GM12873 (cell line): ENCODE data around the gene FOXL2.

Source experiments
- CTCF ChIP-seq: IDR thresholded peaks from 2 replicates; pipeline ENCODE4 v1.5.1; 2012; ENCODE audit warnings: low read depth, mild to moderate bottlenecking, moderate library complexity, low read length, control low read depth; ENCODE audit not compliant: insufficient read depth; ENCODE audit errors: missing control alignments

Gene FOXL2

DNA sequence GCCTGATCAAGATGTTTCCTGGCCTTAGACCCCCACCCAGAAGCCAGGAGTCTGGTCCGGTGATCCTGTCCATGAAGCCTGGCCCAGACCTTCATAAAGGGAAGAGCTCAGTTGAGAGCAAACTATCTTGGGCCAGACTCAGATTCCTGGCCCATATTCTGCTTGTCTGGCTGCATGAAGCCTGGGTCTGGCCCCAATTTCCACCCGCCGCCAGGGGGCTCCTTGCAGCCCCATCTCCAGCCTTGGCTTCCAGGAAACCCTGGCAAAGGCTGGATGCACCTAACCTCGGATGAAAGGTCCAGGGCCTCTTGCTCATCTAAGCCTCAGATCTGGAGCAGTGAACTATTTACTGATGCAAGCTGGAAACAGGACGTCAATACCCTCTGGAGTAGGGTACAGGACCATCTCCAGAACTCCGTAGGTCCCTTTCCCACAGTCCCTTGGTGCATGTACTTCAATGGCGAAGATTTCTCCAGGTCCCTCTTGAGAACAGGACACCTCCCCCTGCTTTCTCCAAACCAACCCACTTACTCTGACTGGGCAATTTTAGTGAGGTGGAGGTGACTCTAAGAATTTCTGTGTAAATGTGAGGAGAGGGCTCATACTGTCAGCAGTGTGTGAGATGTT lies 5.6 kb downstream of the FOXL2 start:
- TF ChIP-seq CTCF, result peak; percentile 71

GRCh38 chr3:138940446-138940845 lies 6.5 kb downstream of the FOXL2 start:
- TF ChIP-seq CTCF, result no peak

DNA sequence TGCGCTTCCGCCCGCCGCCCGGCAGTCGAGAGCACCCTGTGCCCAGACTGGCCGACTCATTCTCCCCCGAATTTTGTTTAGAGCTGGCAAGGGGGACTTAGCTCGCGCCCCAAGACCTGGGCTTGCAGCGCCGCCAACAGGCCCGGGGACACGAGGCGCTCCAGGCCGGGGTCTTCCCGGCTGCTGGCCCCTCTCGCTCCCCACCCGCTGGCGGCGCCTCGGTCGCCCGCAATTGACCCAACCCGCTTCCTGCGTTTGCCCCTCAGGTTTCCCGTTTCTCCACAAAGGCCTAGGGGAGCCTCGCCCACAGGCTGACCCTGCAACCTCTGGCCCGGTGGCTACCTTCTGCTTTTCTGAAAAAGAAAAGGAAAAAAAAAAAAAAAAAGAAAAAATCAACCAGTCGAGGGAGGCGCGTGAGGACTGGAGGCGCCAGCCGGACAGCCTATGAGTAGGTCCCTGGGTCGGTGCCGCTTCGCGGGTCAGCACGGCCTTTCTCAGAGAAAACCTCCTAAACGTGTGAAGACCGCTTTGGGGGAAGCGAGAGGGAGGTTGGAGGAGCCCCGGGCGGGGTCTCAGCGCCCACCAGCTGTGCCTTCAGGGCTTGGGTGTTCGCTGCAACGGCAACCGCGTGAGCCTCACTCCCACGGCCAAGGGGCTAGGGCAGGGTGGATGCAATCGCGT lies 7.2 kb downstream of the FOXL2 start:
- no peak for TF ChIP-seq CTCF

DNA sequence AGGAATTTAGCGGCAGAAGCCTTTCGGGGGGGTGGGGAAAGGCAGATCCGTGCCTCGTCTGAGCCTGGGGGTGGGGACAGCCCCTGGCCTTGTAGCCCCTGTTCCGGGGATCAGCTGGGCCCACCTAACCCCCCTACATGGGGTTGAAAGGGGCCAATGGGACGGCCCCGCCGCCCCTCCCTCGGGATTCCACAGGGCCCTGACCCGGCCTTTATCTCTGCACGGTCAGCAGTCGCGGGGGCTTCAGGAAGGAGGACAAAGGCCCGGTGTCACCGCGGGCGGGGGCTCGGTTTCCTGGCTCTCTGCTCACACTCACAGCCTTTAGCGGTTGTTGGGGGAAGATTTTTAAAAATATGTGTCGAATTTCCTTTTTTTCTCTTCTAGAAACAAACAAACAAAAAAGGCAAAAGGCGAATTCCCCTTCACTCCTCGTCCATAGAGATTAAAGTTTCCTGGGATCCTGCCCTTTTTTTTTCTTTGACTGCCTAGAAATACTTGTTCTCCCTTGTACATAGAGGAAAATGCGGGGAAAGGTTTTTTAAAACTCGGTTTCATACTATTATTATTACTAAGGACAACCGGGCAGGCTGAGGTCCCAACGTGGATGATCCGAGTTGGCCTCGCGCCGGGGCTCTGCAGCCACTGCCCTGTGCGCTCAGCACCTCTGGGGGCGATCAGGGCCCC lies 7.9 kb downstream of the FOXL2 start:
- no peak for TF ChIP-seq CTCF

- no peak for TF ChIP-seq CTCF
Measured at GRCh38 chr3:138938056-138938876, 8.7 kb downstream of the FOXL2 start.

GRCh38 chr3:138937690-138938055 lies 9.3 kb downstream of the FOXL2 start:
- TF ChIP-seq CTCF, result no peak
